GM23338 (cell line): Measurements from ENCODE around the gene TMEM88. TPM values are rescaled to one million over a fixed set of nuclear protein-coding genes. Genes with fewer than 3 reads are reported as not detected.

Source experiments
- ATAC-seq: fragments of 200-7000 bp; cut with Tn5 transposase; 3 replicates; pipeline ENCODE4 v1.9.1; 2020
- DNase-seq: peaks from one replicate; pipeline ENCODE4 v3.0.0-alpha.2; 2015; ENCODE audit warnings: low spot score
- H2AFZ ChIP-seq: fragments of 200-600 bp; sonication (generic); 2 replicates; pipeline ENCODE4 v1.8.0; 2016; ENCODE audit warnings: antibody characterized with exemption, mild to moderate bottlenecking, moderate library complexity
- H3F3A ChIP-seq: fragments of 200-600 bp; sonication (generic); replicated peaks from 2 replicates; pipeline ENCODE4 v1.8.0; 2017; ENCODE audit warnings: antibody characterized with exemption, mixed run types, low read depth
- H3K27ac ChIP-seq: fragments of 200-600 bp; sonication (generic); 2 replicates; pipeline ENCODE4 v1.6.1; 2016; ENCODE audit warnings: low read depth
- H3K27me3 ChIP-seq: fragments of 200-600 bp; sonication (generic); 2 replicates; pipeline ENCODE4 v1.8.0; 2016; ENCODE audit warnings: mild to moderate bottlenecking, mixed run types, moderate library complexity; ENCODE audit not compliant: insufficient read depth
- H3K36me3 ChIP-seq: fragments of 200-600 bp; sonication (generic); 2 replicates; pipeline ENCODE4 v1.8.0; 2016; ENCODE audit warnings: mild to moderate bottlenecking; ENCODE audit not compliant: insufficient read depth
- H3K4me1 ChIP-seq: fragments of 200-600 bp; sonication (generic); 2 replicates; pipeline ENCODE4 v1.8.0; 2016; ENCODE audit warnings: mild to moderate bottlenecking, moderate library complexity; ENCODE audit not compliant: insufficient read depth
- H3K4me2 ChIP-seq: fragments of 200-600 bp; sonication (generic); 2 replicates; pipeline ENCODE4 v1.7.1; 2017; ENCODE audit warnings: mixed run types
- H3K4me3 ChIP-seq: fragments of 200-600 bp; sonication (generic); 2 replicates; pipeline ENCODE4 v1.6.1; 2016; ENCODE audit warnings: mixed run types
- H3K79me2 ChIP-seq: fragments of 200-600 bp; sonication (generic); replicated peaks from 2 replicates; pipeline ENCODE4 v1.8.0; 2017; ENCODE audit warnings: mild to moderate bottlenecking; ENCODE audit not compliant: insufficient read depth
- H3K9me2 ChIP-seq: fragments of 200-600 bp; sonication (generic); 2 replicates; pipeline ENCODE4 v1.8.0; 2017; ENCODE audit not compliant: insufficient read depth
- H4K20me1 ChIP-seq: fragments of 200-600 bp; sonication (generic); replicated peaks from 2 replicates; pipeline ENCODE4 v1.8.0; 2017; ENCODE audit warnings: mild to moderate bottlenecking; ENCODE audit not compliant: insufficient read depth
- H3K27ac Mint-ChIP-seq: 2 replicates; pipeline ENCODE4 v1.8.0; 2020; ENCODE audit warnings: inconsistent platforms, mild to moderate bottlenecking, moderate library complexity, mixed read lengths
- H3K27me3 Mint-ChIP-seq: 3 replicates; pipeline ENCODE4 v1.8.0; 2022; ENCODE audit warnings: low read depth, mild to moderate bottlenecking, moderate library complexity, mixed read lengths, inconsistent platforms; ENCODE audit not compliant: insufficient read depth, poor library complexity
- H3K36me3 Mint-ChIP-seq: 3 replicates; pipeline ENCODE4 v1.8.0; 2021; ENCODE audit warnings: low read depth, mild to moderate bottlenecking, inconsistent platforms, moderate library complexity, mixed read lengths
- H3K4me1 Mint-ChIP-seq: 3 replicates; pipeline ENCODE4 v1.8.0; 2020; ENCODE audit warnings: mild to moderate bottlenecking, inconsistent platforms, mixed read lengths
- H3K4me3 Mint-ChIP-seq: 3 replicates; pipeline ENCODE4 v1.8.0; 2021; ENCODE audit warnings: moderate library complexity, mild to moderate bottlenecking, inconsistent platforms, mixed read lengths
- H3K9me3 Mint-ChIP-seq: 3 replicates; pipeline ENCODE4 v1.8.0; 2020; ENCODE audit warnings: moderate library complexity, mild to moderate bottlenecking, inconsistent platforms, mixed read lengths
- EZH2 ChIP-seq: fragments of 200-600 bp; sonication (generic); IDR thresholded peaks from one replicate; pipeline ENCODE4 v1.8.0; 2017; ENCODE audit warnings: antibody characterized with exemption, mild to moderate bottlenecking, low read depth; ENCODE audit not compliant: unreplicated experiment
- EZH2phosphoT487 ChIP-seq: fragments of 200-600 bp; sonication (generic); IDR thresholded peaks from one replicate; pipeline ENCODE4 v1.8.1; 2018; ENCODE audit warnings: antibody characterized with exemption; ENCODE audit not compliant: unreplicated experiment
- JUNB ChIP-seq: IDR thresholded peaks from one replicate; pipeline ENCODE4 v1.6.1; 2016; ENCODE audit warnings: antibody characterized with exemption; ENCODE audit not compliant: unreplicated experiment
- NANOG ChIP-seq: IDR thresholded peaks from 2 replicates; pipeline ENCODE4 v1.6.1; 2016; ENCODE audit warnings: antibody characterized with exemption, borderline replicate concordance
- POLR2AphosphoS5 ChIP-seq: IDR thresholded peaks from 2 replicates; pipeline ENCODE4 v1.6.1; 2016; ENCODE audit warnings: antibody characterized with exemption, low read depth
- STAT1 ChIP-seq: IDR thresholded peaks from one replicate; pipeline ENCODE4 v1.6.1; 2016; ENCODE audit warnings: antibody characterized with exemption; ENCODE audit not compliant: unreplicated experiment
- ZNF114 ChIP-seq: fragments of 250-450 bp; sonication (Bioruptor Pico); IDR thresholded peaks from 2 replicates; pipeline ENCODE4 v1.5.0; 2020; ENCODE audit warnings: mild to moderate bottlenecking, moderate library complexity
- ZNF331 ChIP-seq: fragments of 250-450 bp; sonication (Bioruptor Pico); IDR thresholded peaks from 2 replicates; pipeline ENCODE4 v1.5.0; 2020; ENCODE audit warnings: low read depth, mild to moderate bottlenecking, moderate library complexity
- polyA plus RNA-seq: library from polyadenylated mRNA; unstranded; fragments of >200 nt; fragmentation: Nextera tagmentation; extraction: Ambion mirVana; gene quantifications from 2 replicates; pipeline ENCODE4 v1.2.1, GENCODE V29; 2016
- total RNA-seq: library from RNA; depleted of rRNA; stranded (reverse); fragments of >200 nt; shearing (Covaris generic); gene quantifications from 2 replicates; pipeline ENCODE4 v1.2.3, GENCODE V29; 2014
- TF ChIP-seq, protein P1 (sequence below): fragments of 250-450 bp; sonication (Bioruptor Pico); IDR thresholded peaks from 2 replicates; pipeline ENCODE4 v1.5.0; 2020; ENCODE audit warnings: mild to moderate bottlenecking, moderate library complexity
- TF ChIP-seq, protein P2 (sequence below): IDR thresholded peaks from 2 replicates; pipeline ENCODE4 v1.6.1; 2016; ENCODE audit warnings: antibody characterized with exemption
- TF ChIP-seq, protein P3 (sequence below): IDR thresholded peaks from one replicate; pipeline ENCODE4 v1.6.1; 2018; ENCODE audit warnings: antibody characterized with exemption; ENCODE audit not compliant: unreplicated experiment

The TMEM88 gene
- total and polyA plus RNA-seq, 2 experiments from 2014 or later, result 0.58 to 0.97 TPM

DNA sequence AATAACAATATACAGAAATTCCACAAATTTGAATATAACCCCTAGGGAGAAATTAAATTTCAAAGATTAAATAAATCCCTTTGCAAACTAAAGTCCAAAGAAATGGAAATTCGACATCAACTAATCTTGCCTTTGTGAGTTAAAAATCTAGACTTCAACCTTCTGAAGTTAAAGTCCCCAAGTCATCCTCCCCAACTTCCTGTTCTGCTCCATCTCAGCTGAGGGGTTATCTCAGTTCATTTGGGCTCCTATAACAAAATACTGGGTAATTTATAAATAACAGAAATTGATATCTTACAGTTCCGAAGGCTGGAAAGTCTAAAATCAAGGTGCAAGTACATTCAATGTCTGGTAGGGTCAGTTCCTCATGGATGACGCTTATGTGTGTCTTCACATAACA, 43.6 kb upstream of the TMEM88 start (continued):
- TF ChIP-seq, protein P1, sequence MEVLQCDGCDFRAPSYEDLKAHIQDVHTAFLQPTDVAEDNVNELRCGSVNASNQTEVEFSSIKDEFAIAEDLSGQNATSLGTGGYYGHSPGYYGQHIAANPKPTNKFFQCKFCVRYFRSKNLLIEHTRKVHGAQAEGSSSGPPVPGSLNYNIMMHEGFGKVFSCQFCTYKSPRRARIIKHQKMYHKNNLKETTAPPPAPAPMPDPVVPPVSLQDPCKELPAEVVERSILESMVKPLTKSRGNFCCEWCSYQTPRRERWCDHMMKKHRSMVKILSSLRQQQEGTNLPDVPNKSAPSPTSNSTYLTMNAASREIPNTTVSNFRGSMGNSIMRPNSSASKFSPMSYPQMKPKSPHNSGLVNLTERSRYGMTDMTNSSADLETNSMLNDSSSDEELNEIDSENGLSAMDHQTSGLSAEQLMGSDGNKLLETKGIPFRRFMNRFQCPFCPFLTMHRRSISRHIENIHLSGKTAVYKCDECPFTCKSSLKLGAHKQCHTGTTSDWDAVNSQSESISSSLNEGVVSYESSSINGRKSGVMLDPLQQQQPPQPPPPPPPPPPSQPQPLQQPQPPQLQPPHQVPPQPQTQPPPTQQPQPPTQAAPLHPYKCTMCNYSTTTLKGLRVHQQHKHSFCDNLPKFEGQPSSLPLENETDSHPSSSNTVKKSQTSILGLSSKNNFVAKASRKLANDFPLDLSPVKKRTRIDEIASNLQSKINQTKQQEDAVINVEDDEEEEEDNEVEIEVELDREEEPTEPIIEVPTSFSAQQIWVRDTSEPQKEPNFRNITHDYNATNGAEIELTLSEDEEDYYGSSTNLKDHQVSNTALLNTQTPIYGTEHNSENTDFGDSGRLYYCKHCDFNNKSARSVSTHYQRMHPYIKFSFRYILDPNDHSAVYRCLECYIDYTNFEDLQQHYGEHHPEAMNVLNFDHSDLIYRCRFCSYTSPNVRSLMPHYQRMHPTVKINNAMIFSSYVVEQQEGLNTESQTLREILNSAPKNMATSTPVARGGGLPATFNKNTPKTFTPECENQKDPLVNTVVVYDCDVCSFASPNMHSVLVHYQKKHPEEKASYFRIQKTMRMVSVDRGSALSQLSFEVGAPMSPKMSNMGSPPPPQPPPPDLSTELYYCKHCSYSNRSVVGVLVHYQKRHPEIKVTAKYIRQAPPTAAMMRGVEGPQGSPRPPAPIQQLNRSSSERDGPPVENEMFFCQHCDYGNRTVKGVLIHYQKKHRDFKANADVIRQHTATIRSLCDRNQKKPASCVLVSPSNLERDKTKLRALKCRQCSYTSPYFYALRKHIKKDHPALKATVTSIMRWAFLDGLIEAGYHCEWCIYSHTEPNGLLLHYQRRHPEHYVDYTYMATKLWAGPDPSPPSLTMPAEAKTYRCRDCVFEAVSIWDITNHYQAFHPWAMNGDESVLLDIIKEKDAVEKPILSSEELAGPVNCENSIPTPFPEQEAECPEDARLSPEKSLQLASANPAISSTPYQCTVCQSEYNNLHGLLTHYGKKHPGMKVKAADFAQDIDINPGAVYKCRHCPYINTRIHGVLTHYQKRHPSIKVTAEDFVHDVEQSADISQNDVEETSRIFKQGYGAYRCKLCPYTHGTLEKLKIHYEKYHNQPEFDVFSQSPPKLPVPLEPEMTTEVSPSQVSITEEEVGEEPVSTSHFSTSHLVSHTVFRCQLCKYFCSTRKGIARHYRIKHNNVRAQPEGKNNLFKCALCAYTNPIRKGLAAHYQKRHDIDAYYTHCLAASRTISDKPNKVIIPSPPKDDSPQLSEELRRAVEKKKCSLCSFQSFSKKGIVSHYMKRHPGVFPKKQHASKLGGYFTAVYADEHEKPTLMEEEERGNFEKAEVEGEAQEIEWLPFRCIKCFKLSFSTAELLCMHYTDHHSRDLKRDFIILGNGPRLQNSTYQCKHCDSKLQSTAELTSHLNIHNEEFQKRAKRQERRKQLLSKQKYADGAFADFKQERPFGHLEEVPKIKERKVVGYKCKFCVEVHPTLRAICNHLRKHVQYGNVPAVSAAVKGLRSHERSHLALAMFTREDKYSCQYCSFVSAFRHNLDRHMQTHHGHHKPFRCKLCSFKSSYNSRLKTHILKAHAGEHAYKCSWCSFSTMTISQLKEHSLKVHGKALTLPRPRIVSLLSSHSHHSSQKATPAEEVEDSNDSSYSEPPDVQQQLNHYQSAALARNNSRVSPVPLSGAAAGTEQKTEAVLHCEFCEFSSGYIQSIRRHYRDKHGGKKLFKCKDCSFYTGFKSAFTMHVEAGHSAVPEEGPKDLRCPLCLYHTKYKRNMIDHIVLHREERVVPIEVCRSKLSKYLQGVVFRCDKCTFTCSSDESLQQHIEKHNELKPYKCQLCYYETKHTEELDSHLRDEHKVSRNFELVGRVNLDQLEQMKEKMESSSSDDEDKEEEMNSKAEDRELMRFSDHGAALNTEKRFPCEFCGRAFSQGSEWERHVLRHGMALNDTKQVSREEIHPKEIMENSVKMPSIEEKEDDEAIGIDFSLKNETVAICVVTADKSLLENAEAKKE (CRISPR knock-in tag), result no peak
- no peak for TF ChIP-seq STAT1
- no peak for TF ChIP-seq JUNB
- TF ChIP-seq POLR2AphosphoS5, result no peak
- TF ChIP-seq, protein P2, sequence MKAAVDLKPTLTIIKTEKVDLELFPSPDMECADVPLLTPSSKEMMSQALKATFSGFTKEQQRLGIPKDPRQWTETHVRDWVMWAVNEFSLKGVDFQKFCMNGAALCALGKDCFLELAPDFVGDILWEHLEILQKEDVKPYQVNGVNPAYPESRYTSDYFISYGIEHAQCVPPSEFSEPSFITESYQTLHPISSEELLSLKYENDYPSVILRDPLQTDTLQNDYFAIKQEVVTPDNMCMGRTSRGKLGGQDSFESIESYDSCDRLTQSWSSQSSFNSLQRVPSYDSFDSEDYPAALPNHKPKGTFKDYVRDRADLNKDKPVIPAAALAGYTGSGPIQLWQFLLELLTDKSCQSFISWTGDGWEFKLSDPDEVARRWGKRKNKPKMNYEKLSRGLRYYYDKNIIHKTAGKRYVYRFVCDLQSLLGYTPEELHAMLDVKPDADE, result no peak
- no peak for TF ChIP-seq ZNF114 (CRISPR knock-in tag)
- TF ChIP-seq EZH2phosphoT487, result no peak

DNA sequence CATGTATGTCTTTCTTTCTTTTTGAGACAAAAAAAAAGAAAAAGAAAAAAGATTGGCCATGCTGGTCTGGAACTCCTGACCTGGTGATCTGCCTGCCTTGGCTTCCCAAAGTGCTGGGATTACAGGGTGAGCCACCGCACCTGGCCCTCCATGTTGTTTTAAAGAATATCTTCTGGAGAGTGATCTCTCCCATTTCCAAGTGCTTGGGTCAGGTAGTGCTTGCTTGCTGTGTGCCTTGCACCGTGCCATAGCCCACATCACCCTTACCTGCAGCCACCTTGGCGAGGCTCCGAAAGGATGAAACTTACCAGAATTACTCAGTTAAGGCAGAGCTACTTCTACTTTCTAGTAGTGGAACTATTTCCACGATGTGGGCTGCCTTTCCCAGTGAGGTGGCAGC, 39.9 kb upstream of the TMEM88 start:
- H3K4me3 ChIP-seq, result no peak overlapping the region
- no peaks in the 10 kb centered on the region for H3K9me2 ChIP-seq
- no peaks in the 10 kb centered on the region; the same call in 2 of the 3 replicates for H3K4me1 Mint-ChIP-seq
- no peak overlapping the region for H3K27ac ChIP-seq
- peaks cover 14% of the 10 kb centered on the region for H3K27me3 Mint-ChIP-seq
- no peaks in the 10 kb centered on the region for H4K20me1 ChIP-seq
- no peaks in the 10 kb centered on the region for H3F3A ChIP-seq
- no peak overlapping the region for H3K4me3 Mint-ChIP-seq
- no peak overlapping the region for H2AFZ ChIP-seq
- no peaks in the 10 kb centered on the region for H3K27me3 ChIP-seq
- H3K4me2 ChIP-seq, result no peak overlapping the region
- DNase-seq, result no peak
- no peaks in the 10 kb centered on the region for H3K4me1 ChIP-seq
- no peaks in the 10 kb centered on the region for H3K9me3 Mint-ChIP-seq
- H3K36me3 ChIP-seq, result no peaks in the 10 kb centered on the region
- ATAC-seq, result no peak
- no peak overlapping the region for H3K27ac Mint-ChIP-seq
- H3K36me3 Mint-ChIP-seq, result no peaks in the 10 kb centered on the region; the same call in 2 of the 3 replicates
- no peaks in the 10 kb centered on the region for H3K79me2 ChIP-seq
- TF ChIP-seq, protein P2, result no peak
- no peak for TF ChIP-seq ZNF331 (CRISPR knock-in tag)
- TF ChIP-seq STAT1, result no peak
- no peak for TF ChIP-seq EZH2
- TF ChIP-seq NANOG, result no peak
- no peak for TF ChIP-seq EZH2phosphoT487
- TF ChIP-seq, protein P3, sequence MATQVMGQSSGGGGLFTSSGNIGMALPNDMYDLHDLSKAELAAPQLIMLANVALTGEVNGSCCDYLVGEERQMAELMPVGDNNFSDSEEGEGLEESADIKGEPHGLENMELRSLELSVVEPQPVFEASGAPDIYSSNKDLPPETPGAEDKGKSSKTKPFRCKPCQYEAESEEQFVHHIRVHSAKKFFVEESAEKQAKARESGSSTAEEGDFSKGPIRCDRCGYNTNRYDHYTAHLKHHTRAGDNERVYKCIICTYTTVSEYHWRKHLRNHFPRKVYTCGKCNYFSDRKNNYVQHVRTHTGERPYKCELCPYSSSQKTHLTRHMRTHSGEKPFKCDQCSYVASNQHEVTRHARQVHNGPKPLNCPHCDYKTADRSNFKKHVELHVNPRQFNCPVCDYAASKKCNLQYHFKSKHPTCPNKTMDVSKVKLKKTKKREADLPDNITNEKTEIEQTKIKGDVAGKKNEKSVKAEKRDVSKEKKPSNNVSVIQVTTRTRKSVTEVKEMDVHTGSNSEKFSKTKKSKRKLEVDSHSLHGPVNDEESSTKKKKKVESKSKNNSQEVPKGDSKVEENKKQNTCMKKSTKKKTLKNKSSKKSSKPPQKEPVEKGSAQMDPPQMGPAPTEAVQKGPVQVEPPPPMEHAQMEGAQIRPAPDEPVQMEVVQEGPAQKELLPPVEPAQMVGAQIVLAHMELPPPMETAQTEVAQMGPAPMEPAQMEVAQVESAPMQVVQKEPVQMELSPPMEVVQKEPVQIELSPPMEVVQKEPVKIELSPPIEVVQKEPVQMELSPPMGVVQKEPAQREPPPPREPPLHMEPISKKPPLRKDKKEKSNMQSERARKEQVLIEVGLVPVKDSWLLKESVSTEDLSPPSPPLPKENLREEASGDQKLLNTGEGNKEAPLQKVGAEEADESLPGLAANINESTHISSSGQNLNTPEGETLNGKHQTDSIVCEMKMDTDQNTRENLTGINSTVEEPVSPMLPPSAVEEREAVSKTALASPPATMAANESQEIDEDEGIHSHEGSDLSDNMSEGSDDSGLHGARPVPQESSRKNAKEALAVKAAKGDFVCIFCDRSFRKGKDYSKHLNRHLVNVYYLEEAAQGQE, result no peak
- no peak for TF ChIP-seq POLR2AphosphoS5
- TF ChIP-seq ZNF114 (CRISPR knock-in tag), result no peak
